HG03135 (cell line): ENCODE results near the gene RFX4.

Experiments
- ATAC-seq: cut with Tn5 transposase; IDR thresholded peaks from one replicate; pipeline ENCODE4 v1.9.1; 2021; ENCODE audit warnings: mild to moderate bottlenecking, moderate library complexity; ENCODE audit not compliant: unreplicated experiment

Gene RFX4

DNA sequence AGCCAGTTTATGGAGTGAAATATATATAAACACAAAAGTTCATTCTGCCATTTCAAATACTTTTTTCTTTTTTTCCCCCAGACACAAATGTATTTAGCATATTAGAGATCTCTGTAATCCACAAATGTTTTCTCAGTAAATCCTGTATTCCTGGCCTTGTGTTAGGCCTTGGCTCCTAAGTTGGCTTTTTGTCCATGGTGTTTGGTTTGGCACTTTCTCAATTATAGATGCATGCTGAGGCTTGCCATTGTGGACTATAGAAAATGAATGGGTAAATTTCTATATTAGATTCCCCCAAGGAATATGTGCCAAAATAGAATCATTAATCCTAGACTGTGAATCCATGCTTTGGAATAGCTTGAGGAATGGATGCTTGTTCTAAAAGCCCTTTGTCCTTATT lies 208.7 kb downstream of the RFX4 start:
- no peak for ATAC-seq

DNA sequence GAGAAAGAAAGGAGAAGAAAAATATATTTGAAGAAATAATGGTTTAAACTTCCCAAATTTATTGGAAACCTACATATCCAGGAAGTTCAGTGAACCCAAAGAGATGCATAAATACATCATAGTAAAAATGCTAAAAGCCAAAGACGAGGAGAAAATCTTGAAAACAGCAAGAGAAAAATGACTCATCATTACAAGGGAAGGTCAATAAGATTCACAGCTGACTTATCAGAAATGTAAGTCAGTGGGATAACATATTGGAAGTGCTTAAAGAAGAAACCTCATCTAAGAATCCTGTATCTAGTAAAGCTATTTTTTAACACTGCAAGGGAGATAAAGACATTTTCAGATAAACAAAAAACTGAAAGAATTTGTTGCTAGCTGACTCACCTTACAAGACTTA lies 211.6 kb downstream of the RFX4 start:
- ATAC-seq = no peak

DNA sequence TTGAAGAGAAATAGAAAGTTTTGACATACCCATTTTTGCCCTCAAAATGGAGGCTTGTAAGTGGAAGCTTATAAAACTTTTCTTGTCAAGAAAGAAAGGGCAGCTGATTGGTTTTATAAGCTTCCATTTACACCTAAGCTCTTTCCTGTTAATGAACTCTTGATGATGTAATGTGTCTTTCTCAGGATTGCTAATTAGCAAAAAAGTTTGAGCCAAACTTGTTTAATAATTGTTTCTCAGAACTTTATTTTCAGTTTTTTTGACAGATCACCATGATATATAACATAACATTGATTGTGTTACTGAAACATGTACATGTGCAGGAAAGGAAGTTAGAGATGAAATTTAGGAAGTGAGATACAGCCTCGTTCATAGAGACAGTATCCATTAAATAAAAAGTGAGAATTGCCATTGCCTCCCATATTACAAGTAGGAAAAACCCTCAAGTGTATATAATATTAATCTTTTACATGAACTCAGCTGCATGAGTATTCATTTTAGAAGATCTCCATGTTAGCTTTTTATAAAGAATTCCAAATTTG lies 218.4 kb downstream of the RFX4 start:
- no peak for ATAC-seq

DNA sequence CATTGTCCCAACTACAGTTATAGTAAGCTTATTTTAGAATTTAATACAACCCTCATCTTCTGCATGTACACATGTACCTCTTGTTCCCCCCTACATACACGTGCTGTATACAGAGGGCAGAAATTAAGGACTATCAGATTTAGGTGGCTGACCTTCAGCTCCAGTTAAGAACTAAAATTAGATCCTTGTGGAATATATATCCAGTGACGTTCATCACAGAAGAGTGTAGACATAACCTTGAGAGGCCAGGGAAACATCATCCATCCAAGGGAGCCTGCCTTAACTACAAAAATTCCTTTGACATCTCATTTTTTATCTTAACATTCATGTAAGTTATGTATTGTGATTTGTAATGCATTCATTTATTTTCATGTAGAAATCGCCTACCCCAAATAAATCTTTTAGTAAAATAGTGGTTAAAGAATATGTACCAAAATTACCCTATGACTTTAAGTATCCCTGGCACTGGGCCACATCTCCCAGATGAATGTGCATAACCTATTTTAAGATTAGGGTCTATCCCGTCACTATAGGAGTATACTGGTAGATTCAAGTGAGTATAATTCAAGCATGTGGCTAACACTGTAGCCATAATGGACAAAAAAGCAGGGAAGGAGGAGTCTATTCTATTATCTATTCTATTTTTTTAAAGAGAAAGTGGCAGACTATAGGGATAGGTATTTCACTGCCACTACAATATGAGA lies 219.2 kb downstream of the RFX4 start:
- no peak for ATAC-seq

DNA sequence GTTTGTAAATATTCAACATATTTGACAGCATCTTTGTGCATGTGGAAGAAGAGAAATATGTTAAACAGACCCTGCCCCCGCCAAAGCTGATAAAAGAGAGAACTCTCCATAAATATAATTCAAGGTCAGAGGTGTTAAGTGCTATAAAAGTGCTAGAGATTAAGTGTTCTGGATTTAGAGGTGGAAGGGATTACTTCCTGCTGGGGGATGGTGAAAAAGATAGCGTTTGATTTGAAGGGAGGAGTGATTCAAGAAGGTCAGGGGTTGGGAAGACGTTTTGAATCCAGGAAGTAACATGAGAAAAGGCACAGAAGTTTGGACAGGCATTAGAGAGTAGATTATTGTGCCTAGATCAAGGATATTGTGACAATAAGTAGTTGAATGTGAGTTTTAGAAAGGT lies 221.9 kb downstream of the RFX4 start:
- no peak for ATAC-seq
